KMS-11 (cell line): ENCODE measurements around the gene INSC.

Experiments used
- H2AFZ ChIP-seq: fragments of 200-600 bp; sonication (generic); 2 replicates; pipeline ENCODE4 v1.6.1; 2016; ENCODE audit warnings: antibody characterized with exemption, mixed run types, low read depth
- H3K27ac ChIP-seq: fragments of 200-600 bp; sonication (generic); 2 replicates; pipeline ENCODE4 v1.6.1; 2016; ENCODE audit warnings: mild to moderate bottlenecking, mixed run types
- H3K27me3 ChIP-seq: fragments of 200-600 bp; sonication (generic); 2 replicates; pipeline ENCODE4 v1.6.1; 2017; ENCODE audit warnings: mild to moderate bottlenecking, low read depth, mixed run types, moderate library complexity; ENCODE audit not compliant: insufficient read depth
- H3K36me3 ChIP-seq: fragments of 200-600 bp; sonication (generic); 2 replicates; pipeline ENCODE4 v1.6.1; 2017; ENCODE audit warnings: mild to moderate bottlenecking, mixed run types; ENCODE audit not compliant: insufficient read depth
- H3K4me1 ChIP-seq: fragments of 200-600 bp; sonication (generic); 2 replicates; pipeline ENCODE4 v1.6.1; 2016; ENCODE audit warnings: mild to moderate bottlenecking, low read depth, mixed run types; ENCODE audit not compliant: poor library complexity, severe bottlenecking
- H3K4me2 ChIP-seq: fragments of 200-600 bp; sonication (generic); 2 replicates; pipeline ENCODE4 v1.7.0; 2016; ENCODE audit warnings: mild to moderate bottlenecking, mixed run types
- H3K4me3 ChIP-seq: fragments of 200-600 bp; sonication (generic); IDR thresholded peaks from 2 replicates; pipeline ENCODE4 v1.6.1; 2017; ENCODE audit warnings: low read depth, low read length, mixed read lengths; ENCODE audit not compliant: insufficient read depth
- H3K79me2 ChIP-seq: fragments of 200-600 bp; sonication (generic); 2 replicates; pipeline ENCODE4 v1.6.1; 2016; ENCODE audit warnings: low read depth, mixed run types; ENCODE audit not compliant: insufficient read depth
- H3K9ac ChIP-seq: fragments of 200-600 bp; sonication (generic); 2 replicates; pipeline ENCODE4 v1.6.1; 2016; ENCODE audit warnings: mild to moderate bottlenecking, mixed run types
- H4K20me1 ChIP-seq: fragments of 200-600 bp; sonication (generic); 2 replicates; pipeline ENCODE4 v1.6.1; 2016; ENCODE audit warnings: mild to moderate bottlenecking, mixed run types; ENCODE audit not compliant: insufficient read depth
- TF ChIP-seq, protein P1 (sequence below): fragments of 200-600 bp; sonication (generic); conservative IDR thresholded peaks from 2 replicates; pipeline ENCODE4 v1.6.1; 2017; ENCODE audit warnings: low read depth, mild to moderate bottlenecking, antibody characterized with exemption, low read length, moderate library complexity, mixed read lengths

The INSC gene

DNA sequence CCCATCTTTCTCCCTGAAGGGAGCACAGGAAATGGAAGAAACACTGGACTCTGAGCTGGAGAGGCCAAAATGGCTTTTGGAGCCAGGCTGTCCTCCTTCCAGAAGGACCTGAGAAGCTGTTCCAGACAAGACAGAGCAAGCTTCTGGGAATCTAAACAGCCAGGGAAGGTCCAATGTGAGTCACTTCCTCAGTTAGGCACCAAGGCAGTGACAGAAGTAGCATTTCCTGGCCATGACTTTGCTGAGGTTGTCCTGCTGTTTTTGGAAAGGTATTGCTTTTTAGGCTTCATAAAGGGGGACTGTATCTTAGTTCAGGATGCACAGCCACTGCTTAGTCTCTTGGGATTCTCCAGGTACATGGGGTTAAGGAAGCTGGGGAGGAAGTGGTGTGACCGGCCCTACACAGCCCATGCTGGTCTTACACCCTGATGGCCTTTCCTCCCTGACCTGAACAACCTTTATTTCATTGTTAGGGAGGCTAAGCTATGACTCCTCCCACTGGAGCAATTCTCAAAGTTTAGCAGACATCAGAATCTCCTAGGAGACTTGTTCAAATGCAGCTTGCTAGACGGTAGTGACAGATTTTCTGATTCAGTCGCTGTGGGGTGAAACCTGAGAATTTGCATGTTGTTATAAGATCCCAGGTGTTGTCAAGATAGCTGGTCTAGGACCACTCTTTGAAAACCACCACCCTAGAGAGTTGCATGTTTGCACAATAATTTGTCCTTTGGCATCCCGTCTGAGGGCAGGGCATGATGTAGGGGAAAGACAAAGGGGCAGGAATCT, 6.8 kb upstream of the INSC start:
- no peak overlapping the region for H2AFZ ChIP-seq
- no peak overlapping the region for H3K4me3 ChIP-seq
- H3K27me3 ChIP-seq: no peaks in the 10 kb centered on the region

DNA sequence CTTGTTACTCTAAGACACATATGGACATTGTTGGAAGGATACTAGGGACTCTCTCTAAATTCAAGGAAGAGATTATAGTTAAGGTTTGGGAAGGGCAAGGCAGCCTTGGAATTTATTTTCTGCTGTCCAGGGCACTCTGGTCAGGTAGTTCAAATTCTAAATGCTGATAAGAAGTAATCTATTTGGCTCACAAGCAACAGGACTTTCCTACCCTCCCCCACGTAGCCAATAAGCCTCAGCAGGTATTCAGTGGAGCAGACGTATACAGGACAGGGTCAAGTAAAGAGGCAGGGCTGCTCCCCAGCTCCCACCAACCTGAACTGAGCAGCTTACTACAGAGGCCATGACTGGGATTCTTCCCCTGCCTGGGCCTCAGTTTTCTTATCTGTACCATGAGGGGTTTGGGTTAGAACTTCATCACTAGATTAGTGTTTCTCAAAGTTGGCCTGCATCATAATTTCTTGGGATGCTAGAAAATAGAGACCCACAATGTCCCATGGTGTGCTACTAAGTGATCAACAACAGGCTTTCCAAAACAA, 6.1 kb upstream of the INSC start:
- TF ChIP-seq, protein P1, sequence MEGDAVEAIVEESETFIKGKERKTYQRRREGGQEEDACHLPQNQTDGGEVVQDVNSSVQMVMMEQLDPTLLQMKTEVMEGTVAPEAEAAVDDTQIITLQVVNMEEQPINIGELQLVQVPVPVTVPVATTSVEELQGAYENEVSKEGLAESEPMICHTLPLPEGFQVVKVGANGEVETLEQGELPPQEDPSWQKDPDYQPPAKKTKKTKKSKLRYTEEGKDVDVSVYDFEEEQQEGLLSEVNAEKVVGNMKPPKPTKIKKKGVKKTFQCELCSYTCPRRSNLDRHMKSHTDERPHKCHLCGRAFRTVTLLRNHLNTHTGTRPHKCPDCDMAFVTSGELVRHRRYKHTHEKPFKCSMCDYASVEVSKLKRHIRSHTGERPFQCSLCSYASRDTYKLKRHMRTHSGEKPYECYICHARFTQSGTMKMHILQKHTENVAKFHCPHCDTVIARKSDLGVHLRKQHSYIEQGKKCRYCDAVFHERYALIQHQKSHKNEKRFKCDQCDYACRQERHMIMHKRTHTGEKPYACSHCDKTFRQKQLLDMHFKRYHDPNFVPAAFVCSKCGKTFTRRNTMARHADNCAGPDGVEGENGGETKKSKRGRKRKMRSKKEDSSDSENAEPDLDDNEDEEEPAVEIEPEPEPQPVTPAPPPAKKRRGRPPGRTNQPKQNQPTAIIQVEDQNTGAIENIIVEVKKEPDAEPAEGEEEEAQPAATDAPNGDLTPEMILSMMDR: no peak
- Histone ChIP-seq H4K20me1 (no peaks in the 10 kb centered on the region), H3K9ac (no peak overlapping the region), H2AFZ (no peak overlapping the region), H3K4me1 (no peaks in the 10 kb centered on the region), H3K27ac (no peak overlapping the region), H3K4me2 (no peak overlapping the region), H3K79me2 (no peaks in the 10 kb centered on the region), H3K4me3 (no peak overlapping the region), H3K27me3 (no peaks in the 10 kb centered on the region), H3K36me3 (no peaks in the 10 kb centered on the region)

More for the DNA sequence above, 6.8 kb upstream of the INSC start:
- H4K20me1 ChIP-seq: no peaks in the 10 kb centered on the region
- H3K36me3 ChIP-seq: no peaks in the 10 kb centered on the region
- no peak overlapping the region for H3K27ac ChIP-seq
- H3K4me1 ChIP-seq: no peaks in the 10 kb centered on the region
- H3K4me2 ChIP-seq: no peak overlapping the region
- TF ChIP-seq, protein P1: no peak
- no peaks in the 10 kb centered on the region for H3K79me2 ChIP-seq
- H3K9ac ChIP-seq: no peak overlapping the region

DNA sequence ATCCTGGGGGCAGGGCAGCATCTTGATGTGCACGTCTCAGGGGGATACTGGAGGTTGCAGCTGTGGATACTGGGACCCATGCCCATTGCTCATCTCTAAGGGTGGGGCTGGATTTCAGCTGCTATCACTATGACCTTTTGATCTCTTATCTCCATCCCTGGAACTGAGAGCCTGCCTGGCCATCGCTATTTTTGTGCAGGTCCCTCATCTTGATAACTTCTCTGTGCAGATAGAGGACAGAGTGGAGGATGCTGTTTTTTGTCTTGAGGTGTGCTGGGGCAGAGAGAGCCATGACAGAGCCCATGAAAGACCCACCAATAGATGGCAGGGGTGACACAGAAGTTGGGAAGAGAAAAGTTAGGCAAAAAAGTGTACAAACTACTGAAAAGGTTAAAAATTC, 5.1 kb upstream of the INSC start:
- Histone ChIP-seq H3K79me2 (no peaks in the 10 kb centered on the region), H3K9ac (no peak overlapping the region), H3K27ac (no peak overlapping the region), H4K20me1 (no peaks in the 10 kb centered on the region), H3K27me3 (no peaks in the 10 kb centered on the region), H3K4me1 (no peaks in the 10 kb centered on the region), H2AFZ (no peak overlapping the region), H3K36me3 (no peaks in the 10 kb centered on the region), H3K4me2 (no peak overlapping the region), H3K4me3 (no peak overlapping the region)
- TF ChIP-seq, protein P1: no peak

DNA sequence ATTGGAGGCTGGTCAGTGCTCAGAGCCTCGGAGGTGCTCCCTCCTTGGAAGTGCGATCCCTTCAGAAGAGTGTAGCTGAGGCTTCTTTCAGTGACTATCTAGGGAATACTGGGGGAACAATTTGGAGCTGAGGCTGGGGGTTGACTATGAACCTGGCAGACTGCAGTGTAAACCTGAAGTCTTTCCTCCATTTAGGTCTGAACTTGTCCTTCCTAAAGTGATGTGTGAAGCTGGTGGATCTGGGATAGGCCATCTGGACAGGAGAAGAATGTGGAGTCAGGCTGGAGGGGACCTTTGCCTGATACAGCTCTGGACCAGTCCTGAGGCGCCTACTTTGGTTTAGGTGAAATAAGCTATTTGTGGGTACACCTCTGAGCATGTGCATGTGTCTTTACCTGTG, 3.5 kb upstream of the INSC start:
- Histone ChIP-seq H4K20me1 (no peaks in the 10 kb centered on the region), H3K36me3 (no peaks in the 10 kb centered on the region), H3K79me2 (no peaks in the 10 kb centered on the region), H3K27ac (no peak overlapping the region), H3K9ac (no peak overlapping the region), H3K4me3 (no peak overlapping the region), H3K27me3 (no peaks in the 10 kb centered on the region), H2AFZ (no peak overlapping the region), H3K4me1 (no peaks in the 10 kb centered on the region), H3K4me2 (no peak overlapping the region)
- TF ChIP-seq, protein P1: no peak
